ENCODE measurements around the gene ZNF506. TPM values are rescaled to one million over a fixed set of nuclear protein-coding genes. Genes with fewer than 3 reads are reported as not detected.
A peak's percentile ranks its signal among the peaks of the same experiment; 100 is the strongest.
"Not testable (repeated sequence)": the region's sequence is repeated elsewhere in the genome, so short reads cannot be mapped to it uniquely, and the experiment has no call there.

The ZNF506 gene
- 11.4 and 16.3 TPM in 2 replicates for total RNA-seq

DNA sequence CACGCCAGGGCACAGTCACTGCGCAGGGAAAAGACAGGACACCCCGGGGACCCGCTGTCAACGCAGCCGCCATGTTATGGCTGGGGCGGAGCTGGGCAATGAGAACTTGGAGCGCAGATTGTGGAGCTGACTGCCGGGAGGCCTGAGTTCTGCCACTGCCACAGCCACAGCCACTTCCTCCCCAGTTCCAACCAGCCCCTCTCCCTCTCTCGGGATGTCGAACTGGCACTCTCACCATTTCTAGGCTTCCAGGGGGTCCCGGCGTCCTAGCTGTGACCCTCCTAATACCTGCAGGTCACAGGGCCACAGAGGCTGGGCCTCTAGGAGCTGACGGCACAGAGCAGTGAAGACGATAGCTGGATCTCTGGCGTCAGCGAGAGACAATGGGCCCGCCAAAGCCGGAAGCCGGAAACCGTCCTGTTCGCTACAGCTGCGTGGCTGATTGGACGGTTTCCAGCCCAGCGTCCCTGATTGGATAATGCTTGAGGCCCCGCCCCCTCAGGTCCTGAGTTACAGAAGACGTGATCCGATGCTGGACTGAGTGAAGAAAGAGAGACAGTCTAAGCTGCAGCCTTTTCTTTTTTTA, at the start of gene ZNF506:
TSS of gene ZNF506 (minus strand) at position 385 of the 586 bp plus-strand sequence. CDS start at position 238, 147 bp downstream.
- peak; percentile 97 for DNase-seq

DNA sequence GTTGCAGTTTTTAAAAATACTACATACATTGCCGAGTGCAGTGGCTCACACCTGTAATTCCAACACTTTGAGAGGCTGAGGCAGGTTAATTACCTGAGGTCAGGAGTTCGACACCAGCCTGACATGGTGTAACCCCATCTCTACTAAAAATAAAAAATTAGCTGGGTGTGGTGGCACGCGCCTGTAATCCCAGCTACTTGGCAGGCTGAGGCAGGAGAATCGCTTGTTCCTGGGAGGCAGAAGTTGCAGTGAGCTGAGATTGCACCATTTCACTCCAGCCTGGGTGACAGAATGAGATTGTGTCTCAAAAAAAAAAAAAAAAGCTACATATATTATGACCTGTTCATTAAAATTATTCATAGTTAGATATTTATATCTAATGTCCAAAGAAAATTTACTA, 48.5 kb upstream of the ZNF506 start:
- DNase-seq = not testable (repeated sequence)

DNA sequence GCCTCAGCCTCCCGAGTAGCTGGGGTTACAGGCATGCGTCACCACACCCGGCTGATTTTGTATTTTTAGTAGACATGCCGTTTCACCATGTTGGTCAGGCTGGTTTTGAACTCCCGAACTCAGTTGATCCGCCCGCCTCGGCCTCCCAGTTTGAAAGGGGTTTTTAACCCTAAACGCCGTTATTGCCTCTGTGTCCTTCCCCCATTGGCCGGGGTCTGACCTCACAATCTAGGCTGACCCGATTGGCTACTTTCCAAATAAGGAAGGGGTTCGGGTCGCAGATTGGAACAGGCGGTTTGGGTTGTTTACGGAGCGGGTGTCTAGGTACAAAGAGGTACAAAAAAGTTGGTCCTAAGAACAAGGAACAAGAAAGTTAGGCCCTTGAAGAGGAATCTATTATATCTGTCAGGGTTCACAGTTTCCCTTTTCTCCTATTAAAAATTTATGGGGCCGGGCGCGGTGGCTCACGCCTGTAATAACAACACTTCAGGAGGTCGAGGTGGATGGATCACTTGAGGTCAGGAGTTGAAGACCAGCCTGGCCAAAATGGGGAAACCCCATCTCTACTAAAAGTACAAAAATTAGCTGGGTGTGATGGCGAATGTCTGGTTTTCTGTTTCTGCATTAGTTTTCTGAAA, 45.2 kb upstream of the ZNF506 start:
- DNase-seq = peak; percentile 27

- peak; percentile 97 for DNase-seq
Observed at GRCh38 chr19:19865750-19866610, 44.4 kb upstream of the ZNF506 start, which contains the start of gene ZNF253. Gene ZNF253 (plus strand): TSS chr19:19865882. CDS start chr19:19865997, 115 bp downstream.

DNA sequence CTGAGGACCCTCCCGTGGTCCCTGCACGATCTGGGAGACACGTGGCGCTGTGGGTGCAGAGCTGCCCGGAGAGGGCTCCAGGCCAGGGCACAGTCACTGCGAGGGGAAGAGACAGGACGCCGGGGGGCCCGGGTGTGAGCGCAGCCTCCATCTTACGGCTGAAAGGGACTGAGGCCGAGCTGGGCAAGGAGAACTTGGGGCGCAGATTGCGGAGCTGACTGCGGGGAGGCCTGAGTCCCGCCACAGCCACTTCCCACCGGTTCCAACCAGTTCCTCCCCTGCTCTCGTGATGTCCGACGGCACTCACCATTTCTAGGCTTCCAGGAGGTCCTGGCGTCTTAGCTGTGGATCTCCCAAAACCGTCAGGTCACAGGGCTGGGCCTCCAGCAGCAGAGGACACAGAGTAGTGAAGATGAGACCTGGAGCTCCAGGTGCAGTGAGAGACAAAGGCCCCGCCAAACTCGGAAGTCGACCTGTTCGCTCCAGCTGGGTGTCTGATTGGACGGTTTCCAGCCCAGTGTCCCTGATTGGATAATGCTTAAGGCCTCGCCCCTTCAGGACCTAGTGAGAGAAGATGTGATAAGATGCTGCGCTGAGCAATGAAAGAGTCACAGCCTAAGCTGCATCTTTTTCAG, 39.3 kb upstream of the ZNF506 start:
- DNase-seq = peak; percentile 3

- no peak for DNase-seq
Observed at GRCh38 chr19:19858751-19859150, 37.2 kb upstream of the ZNF506 start.

- not testable (repeated sequence) for DNase-seq
Observed at GRCh38 chr19:19851740-19852139, 30.2 kb upstream of the ZNF506 start.

DNA sequence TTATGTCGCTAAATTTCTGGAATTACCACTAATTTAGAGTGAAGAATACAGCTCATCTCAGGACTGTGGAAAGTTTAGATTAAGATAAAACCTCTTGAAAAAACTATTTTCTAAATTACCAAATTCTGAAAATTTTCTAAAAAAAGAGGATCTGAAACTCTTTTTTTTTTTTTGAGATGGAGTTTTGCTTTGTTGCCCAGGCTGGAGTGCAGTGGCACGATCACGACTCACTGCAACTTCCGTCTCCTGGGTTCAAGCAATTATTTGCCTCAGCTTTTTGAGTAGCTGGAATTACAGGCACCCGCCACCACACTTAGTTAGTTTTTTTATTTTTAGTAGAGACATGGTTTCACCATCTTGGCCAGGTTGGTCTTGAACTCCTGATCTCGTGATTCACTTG, 27.5 kb upstream of the ZNF506 start:
- no peak for DNase-seq

- DNase-seq = no peak
Observed at GRCh38 chr19:19847781-19848180, 26.2 kb upstream of the ZNF506 start.

DNA sequence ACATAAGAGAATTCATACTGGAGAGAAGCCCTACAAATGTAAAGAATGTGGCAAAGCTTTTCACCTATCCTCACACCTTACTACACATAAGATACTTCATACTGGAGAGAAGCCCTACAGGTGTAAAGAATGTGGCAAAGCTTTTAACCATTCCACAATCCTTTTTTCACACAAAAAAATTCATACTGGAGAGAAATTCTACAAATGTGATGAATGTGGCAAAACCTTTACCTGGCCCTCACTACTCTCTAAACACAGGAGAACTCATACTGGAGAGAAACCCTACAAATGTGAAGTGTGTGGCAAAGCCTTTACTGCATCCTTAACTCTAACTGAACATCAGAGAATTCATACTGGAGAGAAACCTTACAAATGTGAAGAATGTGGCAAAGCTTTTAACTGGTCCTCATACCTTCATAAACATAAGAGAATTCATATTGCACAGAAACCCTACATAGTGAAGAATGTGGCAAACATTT, 14.0 kb upstream of the ZNF506 start:
- no peak for DNase-seq

DNA sequence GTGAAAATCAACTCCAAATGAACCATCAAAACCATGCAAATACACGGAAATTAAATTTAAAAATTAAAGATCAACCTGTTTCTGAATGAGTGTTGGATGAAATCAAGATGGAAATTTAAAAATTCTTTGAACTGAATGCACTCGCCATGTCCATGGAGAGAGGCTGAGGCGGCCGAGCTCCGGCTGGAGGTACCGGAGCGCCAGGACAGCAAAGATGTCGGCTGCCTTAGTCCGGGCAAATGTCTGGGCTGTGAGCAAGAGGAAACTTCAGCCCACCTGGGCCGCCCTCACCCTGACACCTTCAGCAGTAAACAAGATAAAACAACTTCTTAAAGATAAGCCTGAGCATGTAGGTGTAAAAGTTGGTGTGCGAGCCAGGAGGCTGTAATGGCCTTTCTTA, 5.3 kb upstream of the ZNF506 start:
- DNase-seq = no peak

DNA sequence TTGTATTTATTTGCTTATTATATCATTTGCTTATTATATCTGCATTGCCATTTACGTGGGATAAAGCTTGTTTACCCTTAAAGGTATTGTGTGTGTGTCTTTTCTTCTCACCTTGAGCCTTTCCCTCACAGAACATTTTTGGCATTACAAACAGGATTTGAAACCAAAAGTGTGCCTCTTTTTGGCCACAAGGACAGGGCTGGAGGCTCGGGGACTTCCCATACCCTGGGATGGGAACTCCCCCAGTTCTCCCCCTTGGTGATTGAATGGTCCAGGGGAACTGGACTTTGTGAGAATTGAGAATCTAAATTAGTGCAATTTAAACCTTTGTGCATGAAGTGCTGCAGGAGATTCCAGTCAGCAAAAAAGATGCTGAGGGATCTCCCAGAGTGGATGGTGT, 2.4 kb upstream of the ZNF506 start:
- DNase-seq = no peak

DNA sequence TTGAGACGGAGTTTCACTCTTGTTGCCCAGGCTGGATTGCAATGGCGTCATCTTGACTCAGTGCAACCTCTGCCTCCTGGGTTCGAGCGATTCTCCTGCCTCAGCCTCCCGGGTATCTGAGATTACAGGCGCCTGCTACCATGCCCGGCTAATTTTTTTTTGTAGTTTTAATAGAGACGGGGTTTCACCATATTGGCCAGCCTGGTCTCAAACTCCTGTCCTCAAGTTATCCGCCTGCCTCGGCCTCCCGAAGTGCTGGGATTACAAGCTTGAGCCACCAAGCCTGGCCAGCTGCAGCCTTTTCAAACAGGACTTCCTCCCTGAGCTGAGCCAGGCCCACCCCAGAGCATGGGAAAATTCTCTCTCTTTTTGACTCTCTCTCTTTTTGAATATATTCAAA, 426 bp upstream of the ZNF506 start:
- peak; percentile 11 for DNase-seq

DNA sequence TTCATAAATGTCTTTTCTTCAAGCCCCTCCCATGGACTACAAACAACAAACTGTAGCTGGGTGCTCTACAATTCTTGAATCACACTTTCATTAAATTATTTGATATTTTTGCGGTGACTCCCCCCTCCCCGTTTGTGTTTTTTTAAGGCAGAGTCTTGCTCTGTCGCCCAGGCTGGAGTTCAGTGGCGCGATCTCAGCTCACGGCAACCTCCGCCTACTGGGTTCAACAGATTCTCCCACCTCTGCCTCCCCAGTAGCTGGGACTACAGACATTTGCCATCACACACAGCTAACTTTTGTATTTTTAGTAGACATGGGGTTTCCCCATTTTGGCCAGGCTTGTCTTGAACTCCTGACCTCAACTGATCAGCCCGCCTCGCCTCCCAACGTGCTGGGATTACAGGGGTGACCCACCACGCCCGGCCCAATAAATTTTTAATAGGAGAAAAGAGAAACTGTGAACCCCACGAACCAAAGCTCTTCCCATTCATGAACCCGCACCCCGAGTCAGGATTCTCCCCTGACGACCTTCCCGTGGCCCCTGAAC, 703 bp downstream of the ZNF506 start:
- DNase-seq = peak; percentile 5

GRCh38 chr19:19817357-19817756, 4.2 kb downstream of the ZNF506 start:
- DNase-seq = no peak

GRCh38 chr19:19816679-19817078, 4.9 kb downstream of the ZNF506 start:
- no peak for DNase-seq

DNA sequence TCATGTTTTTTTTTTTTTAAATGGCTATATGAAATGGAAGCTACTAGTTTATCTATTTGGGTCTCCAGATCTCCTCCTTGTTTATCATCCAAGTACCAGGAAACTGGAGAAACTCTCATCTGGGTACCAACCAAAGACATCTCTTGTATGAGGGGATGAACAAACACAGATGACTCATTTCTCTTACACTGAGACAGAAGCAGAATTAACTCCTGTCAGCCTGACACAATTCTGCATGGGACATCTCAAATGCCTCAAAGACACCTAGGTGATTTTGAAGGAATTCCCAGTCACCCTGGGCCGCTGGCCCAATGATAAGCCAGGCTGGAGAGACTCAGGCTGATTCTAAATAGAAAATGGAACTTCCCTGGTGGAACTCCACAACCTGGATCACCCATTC, 9.6 kb downstream of the ZNF506 start:
- not testable (repeated sequence) for DNase-seq

DNA sequence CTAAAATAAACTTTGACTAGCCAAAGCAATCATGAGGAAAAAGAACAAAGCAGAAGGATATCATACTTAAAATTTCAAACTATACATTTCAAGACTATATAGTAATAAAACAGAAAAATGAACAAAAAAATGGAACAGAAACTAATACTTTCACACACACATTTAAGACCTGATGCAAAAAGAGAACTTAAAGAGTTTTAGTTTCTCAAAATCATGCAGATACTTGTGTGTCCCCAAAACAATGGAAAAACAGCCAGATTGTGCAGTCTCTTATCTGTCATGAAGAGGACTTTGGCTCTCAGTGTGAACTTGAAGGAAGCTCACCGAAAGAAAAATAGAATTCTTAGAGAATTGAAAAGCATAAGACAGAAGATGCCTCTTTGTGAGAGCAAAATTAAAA, 16.1 kb downstream of the ZNF506 start:
- DNase-seq = no peak

DNA sequence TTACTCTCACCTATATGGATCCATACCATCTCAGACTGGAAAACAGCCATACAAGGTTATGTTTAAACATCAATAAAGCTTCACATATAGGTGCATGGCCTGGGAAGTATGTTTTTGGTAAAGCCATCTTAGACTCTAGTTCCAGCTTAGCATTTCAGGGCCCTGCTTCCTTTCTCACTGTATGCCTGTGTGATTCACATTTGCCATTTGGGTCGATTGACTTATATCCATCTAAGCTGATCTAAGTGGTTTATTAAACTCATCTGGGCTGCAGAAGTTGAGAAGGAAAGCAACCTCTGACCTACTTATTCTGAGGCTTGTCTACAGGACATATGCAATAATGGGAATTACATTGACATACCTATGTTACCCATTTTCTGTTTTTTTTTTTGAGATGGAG, 33.5 kb downstream of the ZNF506 start:
- no peak for DNase-seq

DNA sequence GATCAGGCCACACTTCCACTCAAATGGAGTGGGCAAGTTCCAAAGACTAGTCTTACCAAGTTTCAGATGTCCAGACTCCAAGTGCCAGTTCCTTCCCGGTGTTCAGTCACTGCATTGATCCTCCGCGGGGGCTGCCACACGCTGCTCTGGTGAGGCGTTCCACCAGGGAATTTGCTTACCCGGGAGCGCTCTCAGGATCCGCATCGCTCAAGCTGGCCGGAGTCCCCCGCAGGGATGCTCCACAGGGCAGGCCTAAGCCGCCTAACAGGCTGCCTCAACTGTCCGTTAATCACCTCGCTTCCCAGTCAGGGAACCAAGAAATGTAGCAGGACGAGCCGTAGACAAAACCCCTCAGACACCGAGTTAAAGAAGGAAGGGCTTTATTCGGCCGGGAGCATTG, 36.1 kb downstream of the ZNF506 start:
- DNase-seq = not testable (repeated sequence)

GRCh38 chr19:19782783-19783182, 38.8 kb downstream of the ZNF506 start:
- DNase-seq = no peak

DNA sequence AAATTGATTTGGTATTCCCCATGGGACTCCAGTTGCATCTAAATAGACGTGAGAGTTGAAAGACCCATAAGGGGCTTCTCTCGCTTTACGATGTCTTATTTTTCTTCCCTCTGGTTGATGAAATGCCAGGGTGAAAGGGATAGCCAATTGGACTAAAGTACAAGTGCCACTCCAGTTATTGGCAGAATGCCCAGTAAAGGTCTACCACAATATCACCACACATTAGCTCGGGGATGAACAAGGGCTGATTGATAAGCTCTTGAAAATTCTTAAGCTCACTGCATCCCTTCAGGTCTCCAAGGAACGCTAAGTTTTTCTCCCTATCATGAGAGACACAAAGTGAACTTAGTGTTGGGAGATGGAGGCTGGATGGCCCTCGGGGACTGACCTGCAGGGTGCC, 39.8 kb downstream of the ZNF506 start:
- not testable (repeated sequence) for DNase-seq

GRCh38 chr19:19778666-19779065, 42.9 kb downstream of the ZNF506 start:
- no peak for DNase-seq
